Body of pancreas (tissue), 4 donors: ENCODE results near the gene FASTK.

Source experiments
- POLR2A ChIP-seq, 3 donors: fragments of 450-650 bp; IDR thresholded peaks; one replicate each; pipeline ENCODE4 v1.6.1; 2016; ENCODE audit warnings: antibody characterized with exemption in 3 of 3, mild to moderate bottlenecking in 2 of 3
- TF ChIP-seq, protein P1 (sequence below), 7 experiments: fragments of 450-650 bp in 4 of 7; fragments of 200-600 bp in 3 of 7; sonication (generic) in 3 of 7; IDR thresholded peaks; one replicate each; pipeline ENCODE4 v1.5.1; 2016 to 2019; ENCODE audit warnings: antibody characterized with exemption in 7 of 7

DNA sequence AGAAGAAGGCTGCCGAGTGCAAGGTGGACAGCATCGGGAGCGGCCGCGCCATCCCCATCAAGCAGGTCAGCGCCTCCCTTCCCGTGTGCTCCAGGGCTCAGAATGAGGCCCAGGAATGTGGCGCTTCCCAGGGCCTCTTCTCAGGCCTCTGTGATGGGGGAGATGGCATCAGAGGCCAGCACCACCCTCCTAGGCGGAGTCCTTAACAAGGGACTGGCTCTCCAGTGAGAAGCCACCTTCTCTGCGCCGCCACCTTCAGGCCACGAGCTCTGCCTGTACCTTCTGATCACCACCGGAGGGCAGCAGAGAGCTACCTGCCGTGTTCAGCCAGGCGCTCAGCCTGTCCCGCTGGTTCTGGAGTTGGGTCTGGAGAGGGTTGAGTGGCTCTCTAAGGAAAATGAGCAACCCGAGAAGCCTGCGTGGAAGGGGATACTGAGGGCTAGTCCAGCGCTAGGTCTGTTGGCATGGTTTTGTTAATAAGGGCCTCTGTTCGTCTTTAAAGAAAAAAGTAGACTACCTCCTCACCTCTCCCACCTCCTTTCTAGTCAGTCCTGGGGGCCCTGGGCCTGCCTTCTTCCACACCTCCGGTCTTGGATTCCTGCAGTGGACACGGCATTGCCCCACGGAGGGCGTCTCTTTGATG, 43.3 kb upstream of the FASTK start:
- TF ChIP-seq, protein P1, sequence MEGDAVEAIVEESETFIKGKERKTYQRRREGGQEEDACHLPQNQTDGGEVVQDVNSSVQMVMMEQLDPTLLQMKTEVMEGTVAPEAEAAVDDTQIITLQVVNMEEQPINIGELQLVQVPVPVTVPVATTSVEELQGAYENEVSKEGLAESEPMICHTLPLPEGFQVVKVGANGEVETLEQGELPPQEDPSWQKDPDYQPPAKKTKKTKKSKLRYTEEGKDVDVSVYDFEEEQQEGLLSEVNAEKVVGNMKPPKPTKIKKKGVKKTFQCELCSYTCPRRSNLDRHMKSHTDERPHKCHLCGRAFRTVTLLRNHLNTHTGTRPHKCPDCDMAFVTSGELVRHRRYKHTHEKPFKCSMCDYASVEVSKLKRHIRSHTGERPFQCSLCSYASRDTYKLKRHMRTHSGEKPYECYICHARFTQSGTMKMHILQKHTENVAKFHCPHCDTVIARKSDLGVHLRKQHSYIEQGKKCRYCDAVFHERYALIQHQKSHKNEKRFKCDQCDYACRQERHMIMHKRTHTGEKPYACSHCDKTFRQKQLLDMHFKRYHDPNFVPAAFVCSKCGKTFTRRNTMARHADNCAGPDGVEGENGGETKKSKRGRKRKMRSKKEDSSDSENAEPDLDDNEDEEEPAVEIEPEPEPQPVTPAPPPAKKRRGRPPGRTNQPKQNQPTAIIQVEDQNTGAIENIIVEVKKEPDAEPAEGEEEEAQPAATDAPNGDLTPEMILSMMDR (IDR thresholded peaks at IDR 0.05) = peak; percentile 95 to 98 (median 98)
- TF ChIP-seq POLR2A (IDR thresholded peaks at IDR 0.05) = no peak
